GM21360 (cell line): ENCODE data around the gene ZNF827.

Experiments used
- ATAC-seq: cut with Tn5 transposase; IDR thresholded peaks from one replicate; pipeline ENCODE4 v1.9.1; 2021; ENCODE audit warnings: mild to moderate bottlenecking, moderate library complexity; ENCODE audit not compliant: unreplicated experiment

ZNF827 gene, protein sequence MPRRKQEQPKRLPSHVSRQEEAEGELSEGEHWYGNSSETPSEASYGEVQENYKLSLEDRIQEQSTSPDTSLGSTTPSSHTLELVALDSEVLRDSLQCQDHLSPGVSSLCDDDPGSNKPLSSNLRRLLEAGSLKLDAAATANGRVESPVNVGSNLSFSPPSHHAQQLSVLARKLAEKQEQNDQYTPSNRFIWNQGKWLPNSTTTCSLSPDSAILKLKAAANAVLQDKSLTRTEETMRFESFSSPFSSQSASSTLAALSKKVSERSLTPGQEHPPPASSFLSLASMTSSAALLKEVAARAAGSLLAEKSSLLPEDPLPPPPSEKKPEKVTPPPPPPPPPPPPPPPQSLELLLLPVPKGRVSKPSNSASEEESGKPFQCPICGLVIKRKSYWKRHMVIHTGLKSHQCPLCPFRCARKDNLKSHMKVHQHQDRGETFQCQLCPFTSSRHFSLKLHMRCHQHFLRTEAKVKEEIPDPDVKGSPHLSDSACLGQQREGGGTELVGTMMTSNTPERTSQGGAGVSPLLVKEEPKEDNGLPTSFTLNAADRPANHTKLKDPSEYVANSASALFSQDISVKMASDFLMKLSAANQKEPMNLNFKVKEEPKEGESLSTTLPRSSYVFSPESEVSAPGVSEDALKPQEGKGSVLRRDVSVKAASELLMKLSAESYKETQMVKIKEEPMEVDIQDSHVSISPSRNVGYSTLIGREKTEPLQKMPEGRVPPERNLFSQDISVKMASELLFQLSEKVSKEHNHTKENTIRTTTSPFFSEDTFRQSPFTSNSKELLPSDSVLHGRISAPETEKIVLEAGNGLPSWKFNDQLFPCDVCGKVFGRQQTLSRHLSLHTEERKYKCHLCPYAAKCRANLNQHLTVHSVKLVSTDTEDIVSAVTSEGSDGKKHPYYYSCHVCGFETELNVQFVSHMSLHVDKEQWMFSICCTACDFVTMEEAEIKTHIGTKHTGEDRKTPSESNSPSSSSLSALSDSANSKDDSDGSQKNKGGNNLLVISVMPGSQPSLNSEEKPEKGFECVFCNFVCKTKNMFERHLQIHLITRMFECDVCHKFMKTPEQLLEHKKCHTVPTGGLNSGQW

DNA sequence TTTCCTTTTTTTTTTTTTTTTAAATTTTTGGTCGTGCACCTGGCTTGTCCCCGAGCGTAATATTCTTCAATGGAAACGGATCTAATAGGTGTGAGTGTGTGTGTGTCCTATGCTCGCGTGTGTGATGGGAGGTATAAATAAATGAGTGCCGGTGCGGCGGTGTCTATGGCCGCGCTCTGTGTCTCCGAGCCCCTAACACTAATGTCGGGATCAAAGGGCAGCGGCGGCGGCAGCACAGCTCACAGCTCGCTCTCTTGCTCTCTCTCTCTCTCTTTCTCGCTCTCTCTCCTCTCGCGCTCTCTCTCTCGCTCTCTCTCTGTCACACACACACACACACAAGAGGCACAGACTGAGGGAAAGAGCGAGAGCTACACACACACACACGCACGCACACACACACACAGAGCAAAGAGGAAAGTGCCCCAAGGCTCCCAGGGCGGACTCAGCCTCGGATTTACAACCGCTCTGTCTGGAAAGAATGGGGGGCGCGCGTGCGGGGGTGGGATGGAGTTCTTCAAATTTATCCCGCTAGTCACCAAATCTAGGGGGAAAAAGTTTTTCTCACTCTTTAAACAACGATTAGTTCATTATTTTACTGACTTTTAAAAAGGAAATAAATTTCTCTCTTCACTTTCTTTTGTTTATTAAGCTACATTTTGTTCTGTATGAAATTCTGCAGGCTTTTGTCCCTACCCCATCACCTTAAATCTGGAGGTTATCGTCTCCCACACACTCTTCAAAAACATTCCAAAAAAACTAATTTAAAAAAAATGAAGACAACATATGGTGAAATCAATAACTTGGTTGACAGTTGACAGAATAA, at the start of gene ZNF827:
Gene ZNF827, minus strand, starts transcription at position 206 of the 823 bp plus-strand sequence. CDS start 416 bp downstream, outside the sequence.
- peak; percentile 25 for ATAC-seq

DNA sequence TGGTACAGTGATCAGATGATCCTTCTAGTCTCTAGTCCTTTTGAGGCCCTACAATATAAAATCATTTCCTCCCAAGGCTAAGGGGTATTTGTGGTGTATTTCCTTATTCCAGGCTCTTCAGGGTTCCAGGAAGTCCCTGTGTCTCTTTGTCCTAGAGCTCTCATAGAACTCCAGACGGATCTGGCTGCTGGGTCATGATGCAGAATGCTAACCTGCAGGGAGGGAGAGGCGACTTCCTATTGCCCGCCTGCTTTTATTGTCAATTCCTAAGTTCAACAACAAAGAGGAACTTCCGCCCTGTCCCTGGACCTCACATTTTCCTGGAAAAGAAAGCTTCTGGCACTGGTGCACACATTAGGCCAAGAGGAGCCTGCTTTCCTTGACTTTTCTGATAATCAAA, 45.9 kb upstream of the ZNF827 start:
- no peak for ATAC-seq

DNA sequence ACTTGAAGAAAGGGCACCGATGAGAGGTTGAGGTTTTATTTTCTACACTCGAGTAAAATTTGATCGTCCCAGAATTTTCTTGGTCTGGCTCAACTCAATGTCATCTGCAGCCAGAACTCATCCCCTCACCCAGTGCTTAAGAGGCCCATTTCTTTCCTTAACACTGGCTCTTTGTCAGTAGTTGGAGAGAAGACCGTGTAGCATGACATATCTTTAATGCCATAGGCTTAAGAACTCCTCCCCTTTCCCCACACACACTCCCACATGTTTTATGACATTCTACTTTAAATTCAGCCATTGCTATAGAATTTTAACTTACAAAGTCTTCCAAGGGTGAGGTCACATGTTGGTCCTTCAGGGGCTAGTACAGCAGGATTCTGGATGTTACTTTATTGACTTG, 44.2 kb upstream of the ZNF827 start:
- ATAC-seq, result no peak

DNA sequence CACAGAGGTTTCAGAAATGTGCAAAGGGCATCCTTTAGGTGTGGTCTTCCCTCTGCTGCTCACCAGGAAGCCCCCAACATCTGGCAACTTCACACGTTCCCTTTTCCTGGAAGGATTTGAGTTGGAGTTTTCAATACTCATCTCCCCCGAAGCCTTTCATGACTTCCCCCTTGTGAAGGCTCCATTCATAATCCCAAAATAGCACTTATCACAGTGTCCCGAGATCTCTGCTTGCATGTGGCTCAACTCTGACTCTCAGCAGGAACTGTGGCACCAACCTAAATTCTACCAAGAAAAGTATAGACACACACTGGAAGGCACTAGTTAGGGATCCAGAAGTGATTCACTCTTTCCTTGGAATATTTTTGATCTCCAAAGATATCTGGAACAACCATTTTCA, 40.5 kb upstream of the ZNF827 start:
- no peak for ATAC-seq

- ATAC-seq, result no peak
Observed at GRCh38 chr4:145976680-145977079, 38.1 kb upstream of the ZNF827 start.

GRCh38 chr4:145960012-145960411, 21.4 kb upstream of the ZNF827 start:
- ATAC-seq, result no peak

DNA sequence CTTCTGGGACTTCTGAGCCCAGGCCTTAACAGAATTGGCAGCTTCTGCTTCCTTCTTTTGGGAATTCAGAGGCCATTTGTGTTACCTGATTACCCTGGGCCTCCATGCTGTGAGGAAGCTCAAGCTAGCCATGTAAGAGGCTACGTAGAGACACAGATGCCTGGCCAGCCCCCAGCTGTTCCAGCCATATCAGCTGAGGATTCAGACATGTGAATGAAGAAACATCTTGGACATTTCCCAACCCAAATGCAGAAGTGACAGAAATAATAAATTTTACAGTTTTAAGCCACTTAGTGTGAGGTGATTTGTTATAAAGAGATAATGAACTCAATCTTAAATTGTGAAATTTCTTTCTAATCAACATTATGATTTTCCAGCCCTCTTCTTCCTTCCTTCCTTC, 18.7 kb upstream of the ZNF827 start:
- ATAC-seq, result no peak

- ATAC-seq, result no peak
Observed at GRCh38 chr4:145956288-145956890, 17.8 kb upstream of the ZNF827 start.

GRCh38 chr4:145954924-145955339, 16.3 kb upstream of the ZNF827 start:
- ATAC-seq, result no peak

- no peak for ATAC-seq
Observed at GRCh38 chr4:145951931-145952330, 13.3 kb upstream of the ZNF827 start.

GRCh38 chr4:145945431-145946155, 7.0 kb upstream of the ZNF827 start:
- ATAC-seq, result no peak

DNA sequence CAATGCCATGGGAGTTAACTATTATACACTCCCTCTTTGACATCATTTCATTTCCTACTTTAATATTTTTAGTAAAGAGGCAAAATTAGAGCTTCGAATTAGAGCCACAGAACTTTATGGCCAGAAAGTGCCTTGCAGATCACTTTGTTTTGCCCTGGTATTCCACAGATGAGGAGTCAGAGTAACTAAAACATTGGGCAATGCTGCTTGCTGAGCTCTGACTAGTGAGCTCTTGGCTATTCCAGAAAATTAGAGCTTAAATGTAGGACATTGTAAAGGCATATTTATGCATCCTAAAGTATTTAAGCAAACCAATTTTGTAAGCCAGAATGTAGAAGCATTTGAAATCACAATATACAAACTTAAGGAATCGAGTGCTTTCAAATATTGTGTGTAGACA, 6.3 kb upstream of the ZNF827 start:
- ATAC-seq, result no peak

- no peak for ATAC-seq
Observed at GRCh38 chr4:145939856-145940255, 1.2 kb upstream of the ZNF827 start.

DNA sequence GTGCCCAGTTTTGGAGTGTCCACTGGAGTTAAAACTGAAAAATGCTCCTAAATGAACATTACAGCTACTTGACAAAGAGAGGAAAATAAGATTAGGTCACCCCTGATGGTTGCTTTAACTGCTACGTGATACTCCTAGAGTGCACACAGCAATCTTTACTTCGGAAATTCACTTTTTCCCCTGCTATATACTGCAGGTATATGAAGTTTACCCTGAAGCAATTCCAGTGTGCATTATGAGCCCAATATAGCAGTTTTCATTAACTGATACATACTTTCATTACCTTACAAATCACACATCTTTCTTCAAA, 773 bp upstream of the ZNF827 start:
- no peak for ATAC-seq

DNA sequence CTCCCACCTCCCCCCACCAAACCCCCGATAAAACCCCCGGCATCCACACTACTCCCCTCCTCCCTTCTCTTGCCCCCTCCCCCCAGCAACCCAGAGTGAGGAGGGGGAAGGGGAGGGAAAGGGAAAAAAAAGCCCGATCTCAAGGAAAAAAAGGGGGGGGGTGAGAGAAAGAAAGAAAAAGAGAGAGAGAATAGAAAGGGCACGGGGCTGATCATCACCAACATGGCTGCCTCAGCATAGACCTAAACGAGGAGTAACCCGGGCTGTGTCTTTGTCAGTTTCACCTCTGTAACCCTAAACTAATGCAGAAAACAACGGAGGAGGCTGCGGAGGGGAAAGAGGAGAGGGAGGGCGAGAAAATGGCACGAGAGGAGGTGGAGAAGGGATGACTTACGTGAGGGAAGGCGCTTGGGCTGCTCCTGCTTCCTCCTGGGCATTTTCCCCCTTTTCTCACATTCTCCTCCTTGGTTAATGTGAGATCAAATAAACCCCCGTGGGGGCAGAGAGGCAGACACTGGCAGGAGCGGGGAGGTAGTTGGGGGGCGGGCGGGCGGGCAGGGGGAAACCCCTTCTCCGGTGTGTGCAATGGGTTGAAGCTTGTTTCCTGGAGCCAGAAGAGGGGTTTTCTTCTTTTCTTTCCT, 532 bp downstream of the ZNF827 start:
- no peak for ATAC-seq

DNA sequence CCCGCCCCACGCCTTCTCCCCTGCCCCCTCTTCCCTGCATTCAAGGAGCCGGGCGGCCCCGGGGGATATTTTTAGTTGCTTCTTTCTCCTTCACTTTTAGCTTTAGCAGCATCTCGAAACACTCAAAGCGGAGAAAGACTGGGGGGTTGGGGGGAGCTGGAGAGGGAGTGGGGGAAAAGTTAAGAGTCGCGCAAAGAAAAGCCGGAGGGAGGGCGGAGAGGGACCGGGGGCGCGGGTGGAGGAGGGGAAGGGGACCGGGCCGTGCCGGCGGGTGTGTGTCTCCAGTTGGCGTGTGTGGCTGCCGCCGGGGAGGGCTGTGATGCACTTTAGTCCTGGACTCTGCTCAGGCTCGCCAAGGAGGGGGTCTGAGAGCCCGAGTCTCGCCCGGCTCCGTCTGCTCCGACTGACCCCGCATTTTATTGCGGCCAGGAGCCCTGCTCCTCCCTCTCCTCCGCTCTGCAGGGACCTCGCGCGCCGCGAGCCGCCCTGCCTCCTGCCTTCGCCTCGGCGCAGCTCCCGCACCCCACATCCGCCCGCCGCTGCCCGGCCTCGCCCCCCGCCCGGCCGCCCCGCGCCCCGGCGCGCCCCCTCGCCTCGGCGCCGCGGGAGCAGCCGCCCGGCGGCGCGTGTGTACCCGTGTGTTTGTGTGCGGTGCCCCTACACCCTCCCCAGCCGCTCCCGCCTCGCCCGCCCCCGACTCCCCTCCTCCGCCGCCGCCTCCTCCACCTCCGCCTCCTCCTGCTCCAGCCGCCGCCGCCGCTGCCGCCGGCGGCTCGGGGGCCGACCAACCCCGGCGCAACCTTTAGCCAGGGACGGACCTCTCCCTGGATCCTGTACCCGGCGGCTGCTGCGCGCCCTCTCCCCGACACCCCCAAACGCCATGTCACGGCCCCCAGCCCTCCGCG, 1.4 kb downstream of the ZNF827 start:
- ATAC-seq, result no peak

- ATAC-seq, result peak; percentile 48
Observed at GRCh38 chr4:145936142-145936996, 2.3 kb downstream of the ZNF827 start.
